HepG2 (cell line): ENCODE measurements around the gene KIF15. TPM values are rescaled to one million over a fixed set of nuclear protein-coding genes. Genes with fewer than 3 reads are reported as not detected.

Experiments
- ATAC-seq: fragments of 200-7000 bp; cut with Tn5 transposase; 3 replicates; pipeline ENCODE4 v1.9.1; 2020; ENCODE audit warnings: mild to moderate bottlenecking, moderate library complexity
- BruUV-seq: library from RNA; stranded (reverse); fragments of 400-500 nt; replicated peaks from 2 replicates; lab custom pipeline; 2021; lab: Mats Ljungman, UMichigan
- CTCF ChIA-PET: fragments of 300-600 bp; formaldehyde crosslinking; extraction: SDS; loops from one replicate; lab custom pipeline; 2021; ENCODE audit warnings: low total read pairs, inconsistent platforms, low intra/inter-chr PET ratio; lab: Yijun Ruan, JAX
- POLR2A ChIA-PET: fragments of 350-600 bp; sonication (Branson Sonifier 250); formaldehyde crosslinking; loops from one replicate; lab custom pipeline; 2020; ENCODE audit warnings: antibody characterized with exemption, inconsistent platforms; lab: Yijun Ruan, JAX
- DNase-seq: peaks from one replicate; pipeline ENCODE4 v3.0.0-alpha.2; 2015; ENCODE audit warnings: low spot score
- FAIRE-seq: peaks from 3 replicates; lab custom pipeline; 2011; peaks lifted over from hg19 to GRCh38; lab: Jason Lieb, UNC
- H2AFZ ChIP-seq: one replicate; pipeline ENCODE4 v1.6.1; 2011; ENCODE audit warnings: low read length, inconsistent platforms
- H3K27ac ChIP-seq: fragments of 300-600 bp; 3 replicates; pipeline ENCODE4 v1.8.0; 2011; ENCODE audit warnings: mixed run types, mild to moderate bottlenecking, mixed read lengths, low read length, inconsistent platforms; ENCODE audit not compliant: insufficient read depth; ENCODE audit errors: extremely low read length
- H3K27me3 ChIP-seq, 2 experiments: fragments of 200-600 bp in 1 of 2; 2 replicates in 1 of 2; 3 replicates in 1 of 2; pipeline versions ENCODE4 v1.6.0 to v1.8.0; 2011; ENCODE audit warnings: low read length in 2 of 2, mild to moderate bottlenecking in 2 of 2, moderate library complexity in 2 of 2, inconsistent platforms in 1 of 2; ENCODE audit not compliant: insufficient read depth in 2 of 2, control insufficient read depth in 1 of 2
- H3K36me3 ChIP-seq, 2 experiments: fragments of 200-600 bp in 1 of 2; replicated peaks in 1 of 2; 2 replicates in 1 of 2; 3 replicates in 1 of 2; pipeline versions ENCODE4 v1.5.1 to v1.8.0; 2011; ENCODE audit warnings: low read length in 2 of 2, inconsistent platforms in 1 of 2; ENCODE audit not compliant: insufficient read depth in 2 of 2, control insufficient read depth in 1 of 2
- H3K4me1 ChIP-seq: 2 replicates; pipeline ENCODE4 v1.5.1; 2012; ENCODE audit warnings: low read length, inconsistent platforms; ENCODE audit not compliant: insufficient read depth
- H3K4me2 ChIP-seq: 2 replicates; pipeline ENCODE4 v1.6.0; 2011; ENCODE audit warnings: low read depth, low read length, inconsistent platforms
- H3K4me3 ChIP-seq, 3 experiments: fragments of 200-600 bp in 1 of 3; sonication (generic), shearing (Covaris generic) in 1 of 3; replicated peaks in 1 of 3; 2 replicates each; pipeline ENCODE4 v1.5.1; 2011 to 2016; ENCODE audit warnings: low read length in 3 of 3, inconsistent platforms in 2 of 3, low read depth in 2 of 3, mild to moderate bottlenecking in 2 of 3, control low read depth in 1 of 3, mixed read lengths in 1 of 3; ENCODE audit not compliant: insufficient read depth in 1 of 3
- H3K79me2 ChIP-seq: one replicate; pipeline ENCODE4 v1.6.1; 2011; ENCODE audit warnings: low read length, inconsistent platforms; ENCODE audit not compliant: insufficient read depth
- H3K9ac ChIP-seq: 2 replicates; pipeline ENCODE4 v1.6.0; 2011; ENCODE audit warnings: mild to moderate bottlenecking, low read depth, low read length, inconsistent platforms; ENCODE audit not compliant: insufficient read depth
- H3K9me3 ChIP-seq: 2 replicates; pipeline ENCODE4 v1.5.1; 2012; ENCODE audit warnings: mild to moderate bottlenecking, low read length
- H4K20me1 ChIP-seq: 2 replicates; pipeline ENCODE4 v1.6.0; 2011; ENCODE audit warnings: inconsistent platforms, mild to moderate bottlenecking, low read length, moderate library complexity; ENCODE audit not compliant: insufficient read depth
- DR1 ChIP-seq: sonication (generic); formaldehyde crosslinking; IDR thresholded peaks from 2 replicates; pipeline ENCODE4 v1.8.0; 2021; ENCODE audit warnings: mild to moderate bottlenecking, missing genetic modification reagents, inconsistent platforms
- EED ChIP-seq: sonication (generic); formaldehyde crosslinking; IDR thresholded peaks from 2 replicates; pipeline ENCODE4 v1.5.0; 2020; ENCODE audit warnings: mild to moderate bottlenecking, missing genetic modification reagents
- FOSL1 ChIP-seq: sonication (generic); formaldehyde crosslinking; IDR thresholded peaks from 2 replicates; pipeline ENCODE4 v1.9.0; 2021; ENCODE audit warnings: missing genetic modification reagents, borderline replicate concordance
- FOXP1 ChIP-seq, 2 experiments: fragments of 450-650 bp in 1 of 2; IDR thresholded peaks; 2 replicates each; pipeline ENCODE4 v1.6.1; 2017 to 2018; ENCODE audit warnings: antibody characterized with exemption in 1 of 2
- GZF1 ChIP-seq: sonication (generic); formaldehyde crosslinking; IDR thresholded peaks from 2 replicates; pipeline ENCODE4 v1.5.1; 2020; ENCODE audit warnings: mild to moderate bottlenecking, missing genetic modification reagents
- HOXA5 ChIP-seq: sonication (generic); formaldehyde crosslinking; IDR thresholded peaks from 2 replicates; pipeline ENCODE4 v1.4.0; 2020; ENCODE audit warnings: missing genetic modification reagents
- IRX3 ChIP-seq: sonication (generic); formaldehyde crosslinking; IDR thresholded peaks from 2 replicates; pipeline ENCODE4 v1.8.1; 2023; ENCODE audit warnings: mild to moderate bottlenecking, low read depth, missing genetic modification reagents, borderline replicate concordance
- KDM1A ChIP-seq: IDR thresholded peaks from 2 replicates; pipeline ENCODE4 v1.6.1; 2016; ENCODE audit warnings: missing compliant biosample characterization
- KLF6 ChIP-seq: IDR thresholded peaks from 2 replicates; pipeline ENCODE4 v1.8.0; 2016; ENCODE audit warnings: missing biosample characterization, missing genetic modification reagents
- MTF2 ChIP-seq: sonication (generic); formaldehyde crosslinking; IDR thresholded peaks from 2 replicates; pipeline ENCODE4 v1.5.0; 2020; ENCODE audit warnings: missing genetic modification reagents, borderline replicate concordance
- NCOR1 ChIP-seq: fragments of 200-600 bp; sonication (generic); IDR thresholded peaks from 2 replicates; pipeline ENCODE4 v1.7.0; 2017; ENCODE audit warnings: antibody characterized with exemption, low read length, borderline replicate concordance
- NR2F6 ChIP-seq, 2 experiments: IDR thresholded peaks; 2 replicates each; pipeline ENCODE4 v1.6.1; 2016; ENCODE audit warnings: antibody characterized with exemption in 1 of 2, mild to moderate bottlenecking in 1 of 2
- SAFB2 ChIP-seq: sonication (generic); formaldehyde crosslinking; IDR thresholded peaks from 2 replicates; pipeline ENCODE4 v1.5.1; 2020; ENCODE audit warnings: missing genetic modification reagents, low read depth, mild to moderate bottlenecking, borderline replicate concordance
- SOX5 ChIP-seq: IDR thresholded peaks from 2 replicates; pipeline ENCODE4 v1.6.1; 2016; ENCODE audit warnings: borderline replicate concordance
- ZNF484 ChIP-seq: sonication (generic); formaldehyde crosslinking; IDR thresholded peaks from 2 replicates; pipeline ENCODE4 v1.5.1; 2020; ENCODE audit warnings: mild to moderate bottlenecking, low read depth, missing genetic modification reagents, borderline replicate concordance
- ZNF75D ChIP-seq: sonication (generic); formaldehyde crosslinking; IDR thresholded peaks from 2 replicates; pipeline ENCODE4 v1.8.1; 2023; ENCODE audit warnings: missing genetic modification reagents, mild to moderate bottlenecking, borderline replicate concordance
- ZNF776 ChIP-seq: sonication (generic); formaldehyde crosslinking; IDR thresholded peaks from 2 replicates; pipeline ENCODE4 v1.4.0; 2020; ENCODE audit warnings: mild to moderate bottlenecking, missing genetic modification reagents
- ZZZ3 ChIP-seq: sonication (generic); formaldehyde crosslinking; IDR thresholded peaks from 2 replicates; pipeline ENCODE4 v1.4.0; 2020; ENCODE audit warnings: missing genetic modification reagents, mild to moderate bottlenecking, borderline replicate concordance
- WGBS: methylation state at CpG from one replicate; pipeline ENCODE4 v1.1.6; 2017; ENCODE audit warnings: low lambda C conversion rate; 5-methylcytosine and 5-hydroxymethylcytosine counted together
- in situ Hi-C: cut with HindIII; loops from 2 replicates; pipeline ENCODE4 v1.10.0; 2017; ENCODE audit warnings: low pct_unique_long_range_greater_than_20kb; ENCODE audit not compliant: extremely low pct_ligation_motif_present
- intact Hi-C: fragments of 100-400 bp; cut with micrococcal nuclease; formaldehyde crosslinking; loops from one replicate; pipeline ENCODE4 v1.10.0; 2022; ENCODE audit not compliant: unreplicated experiment
- polyA plus RNA-seq, 8 experiments: library from polyadenylated mRNA; depleted of rRNA in 3 of 8; stranded (reverse) in 7 of 8; unstranded in 1 of 8; fragments of >200 nt; fragmentation: Illumina TruSeq in 4 of 8; extraction: Trizol in 4 of 8; gene quantifications; 2 replicates each; pipeline versions ENCODE4 v1.2.1 to v1.2.3, GENCODE V29; 2011 to 2016; ENCODE audit warnings: low read depth in 4 of 8, missing spikeins in 1 of 8, mixed read lengths in 1 of 8; ENCODE audit not compliant: insufficient read depth in 1 of 8
- total RNA-seq, 5 experiments: library from RNA; depleted of rRNA; stranded (reverse); fragments of >200 nt; fragmentation: Illumina TruSeq; extraction: Trizol; gene quantifications; 2 replicates each; pipeline ENCODE4 v1.2.3, GENCODE V29; 2016; ENCODE audit warnings: low read depth in 1 of 5
- TF ChIP-seq, protein P1 (sequence below): IDR thresholded peaks from 2 replicates; pipeline ENCODE4 v1.6.1; 2012; ENCODE audit warnings: inconsistent platforms
- TF ChIP-seq, protein P2 (sequence below): sonication (generic); formaldehyde crosslinking; IDR thresholded peaks from 2 replicates; pipeline ENCODE4 v1.4.0; 2020; ENCODE audit warnings: missing genetic modification reagents
- TF ChIP-seq, protein P3 (sequence below): sonication (generic); formaldehyde crosslinking; IDR thresholded peaks from 2 replicates; pipeline ENCODE4 v1.4.0; 2020; ENCODE audit warnings: mild to moderate bottlenecking, missing genetic modification reagents
- TF ChIP-seq, protein P4 (sequence below): sonication (generic); formaldehyde crosslinking; IDR thresholded peaks from 2 replicates; pipeline ENCODE4 v1.4.0; 2020; ENCODE audit warnings: missing genetic modification reagents

Gene KIF15
- total and polyA plus RNA-seq, 2 of the 13 experiments (the other 11 are each of a cell fraction or from before 2014, with no cell fraction given), result 4.8 to 33.8 TPM

DNA sequence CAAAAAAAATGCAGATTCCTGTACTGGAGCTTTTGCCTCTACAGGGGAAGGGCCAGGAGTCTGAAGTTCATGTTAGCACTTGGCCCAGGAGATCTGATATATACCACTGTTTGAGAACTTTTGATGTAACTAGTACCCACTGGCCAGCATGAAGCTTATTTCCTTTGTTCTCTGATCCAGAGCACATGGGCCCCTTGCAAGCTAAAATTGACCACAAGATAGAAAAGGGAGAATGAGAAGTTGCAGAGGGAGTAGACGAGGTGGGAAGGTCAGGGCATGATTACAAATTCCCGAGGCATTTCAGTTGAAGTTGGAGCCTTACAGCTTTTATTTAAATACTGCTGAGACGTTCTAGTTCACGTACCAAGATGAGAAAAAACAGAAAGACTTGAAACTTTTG, 141.0 kb downstream of the KIF15 start:
- no peaks in the 10 kb centered on the region for H3K9me3 ChIP-seq
- ChIA-PET CTCF (no interaction called here), POLR2A (interaction anchor here (0.6 to 0.8 kb wide), 2 partner anchors 318 to 538 kb away, joined by 3 to 4 read pairs; partner anchors contain the start of gene ZNF660)
- H3K27ac ChIP-seq, result peak overlapping the region; percentile 52
- no peaks in the 10 kb centered on the region for H4K20me1 ChIP-seq
- peak overlapping the region; percentile 15; the same call in 1 of the 2 replicates for H3K9ac ChIP-seq
- 0% methylated on average over 4 of the region's 4 CpGs for WGBS
- peak overlapping the region; percentile 24 for H2AFZ ChIP-seq
- no TSS peak for BruUV-seq
- H3K36me3 ChIP-seq, result no peaks in the 10 kb centered on the region
- in situ Hi-C loops, result no loop called here
- peaks cover 52% of the 10 kb centered on the region for H3K4me1 ChIP-seq
- H3K79me2 ChIP-seq, result no peaks in the 10 kb centered on the region
- peak overlapping the region in 1 of 3 experiments; percentile 3; a peak in 1 of 6 replicates for H3K4me3 ChIP-seq
- intact Hi-C loops, result no loop called here
- DNase-seq (peak; percentile 79), ATAC-seq (peak; percentile 74), FAIRE-seq (no peak)
- peaks cover 0 to 3% of the 10 kb centered on the region in 2 experiments; a peak in 1 of 5 replicates for H3K27me3 ChIP-seq
- peak overlapping the region; percentile 61 for H3K4me2 ChIP-seq
- no peak for TF ChIP-seq HOXA5
- TF ChIP-seq FOSL1 (CRISPR knock-in tag), result no peak
- no peak for TF ChIP-seq MTF2 (CRISPR knock-in tag)
- TF ChIP-seq NR2F6 (IDR thresholded peaks at IDR 0.05), result 0 out of 2 replicates have a peak, but pooled peaks have one; percentile 41
- no peak for TF ChIP-seq NR2F6 (CRISPR knock-in tag; IDR thresholded peaks at IDR 0.05)
- TF ChIP-seq SAFB2, result no peak
- TF ChIP-seq, protein P1, sequence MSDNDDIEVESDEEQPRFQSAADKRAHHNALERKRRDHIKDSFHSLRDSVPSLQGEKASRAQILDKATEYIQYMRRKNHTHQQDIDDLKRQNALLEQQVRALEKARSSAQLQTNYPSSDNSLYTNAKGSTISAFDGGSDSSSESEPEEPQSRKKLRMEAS, result peak; percentile 53
- peak; percentile 40; the same call in 1 of the 2 replicates for TF ChIP-seq NCOR1
- no peak for TF ChIP-seq GZF1 (CRISPR knock-in tag)
- no peak for TF ChIP-seq ZNF75D
- TF ChIP-seq ZZZ3 (CRISPR knock-in tag), result no peak
- no peak for TF ChIP-seq KDM1A (CRISPR knock-in tag)
- 0 out of 2 replicates have a peak, but pooled peaks have one; percentile 26 for TF ChIP-seq DR1 (CRISPR knock-in tag)
- TF ChIP-seq, protein P2, sequence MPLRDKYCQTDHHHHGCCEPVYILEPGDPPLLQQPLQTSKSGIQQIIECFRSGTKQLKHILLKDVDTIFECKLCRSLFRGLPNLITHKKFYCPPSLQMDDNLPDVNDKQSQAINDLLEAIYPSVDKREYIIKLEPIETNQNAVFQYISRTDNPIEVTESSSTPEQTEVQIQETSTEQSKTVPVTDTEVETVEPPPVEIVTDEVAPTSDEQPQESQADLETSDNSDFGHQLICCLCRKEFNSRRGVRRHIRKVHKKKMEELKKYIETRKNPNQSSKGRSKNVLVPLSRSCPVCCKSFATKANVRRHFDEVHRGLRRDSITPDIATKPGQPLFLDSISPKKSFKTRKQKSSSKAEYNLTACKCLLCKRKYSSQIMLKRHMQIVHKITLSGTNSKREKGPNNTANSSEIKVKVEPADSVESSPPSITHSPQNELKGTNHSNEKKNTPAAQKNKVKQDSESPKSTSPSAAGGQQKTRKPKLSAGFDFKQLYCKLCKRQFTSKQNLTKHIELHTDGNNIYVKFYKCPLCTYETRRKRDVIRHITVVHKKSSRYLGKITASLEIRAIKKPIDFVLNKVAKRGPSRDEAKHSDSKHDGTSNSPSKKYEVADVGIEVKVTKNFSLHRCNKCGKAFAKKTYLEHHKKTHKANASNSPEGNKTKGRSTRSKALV (CRISPR knock-in tag), result no peak
- TF ChIP-seq, protein P3, sequence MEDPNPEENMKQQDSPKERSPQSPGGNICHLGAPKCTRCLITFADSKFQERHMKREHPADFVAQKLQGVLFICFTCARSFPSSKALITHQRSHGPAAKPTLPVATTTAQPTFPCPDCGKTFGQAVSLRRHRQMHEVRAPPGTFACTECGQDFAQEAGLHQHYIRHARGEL (CRISPR knock-in tag), result no peak
- TF ChIP-seq ZNF776 (CRISPR knock-in tag), result no peak
- no peak for TF ChIP-seq EED (CRISPR knock-in tag)
- no peak for TF ChIP-seq FOXP1 (IDR thresholded peaks at IDR 0.05)
- TF ChIP-seq FOXP1 (CRISPR knock-in tag; IDR thresholded peaks at IDR 0.05), result peak; percentile 46; the same call in 1 of the 2 replicates
- peak; percentile 52; the same call in 1 of the 2 replicates for TF ChIP-seq SOX5 (CRISPR knock-in tag)
- TF ChIP-seq, protein P4, sequence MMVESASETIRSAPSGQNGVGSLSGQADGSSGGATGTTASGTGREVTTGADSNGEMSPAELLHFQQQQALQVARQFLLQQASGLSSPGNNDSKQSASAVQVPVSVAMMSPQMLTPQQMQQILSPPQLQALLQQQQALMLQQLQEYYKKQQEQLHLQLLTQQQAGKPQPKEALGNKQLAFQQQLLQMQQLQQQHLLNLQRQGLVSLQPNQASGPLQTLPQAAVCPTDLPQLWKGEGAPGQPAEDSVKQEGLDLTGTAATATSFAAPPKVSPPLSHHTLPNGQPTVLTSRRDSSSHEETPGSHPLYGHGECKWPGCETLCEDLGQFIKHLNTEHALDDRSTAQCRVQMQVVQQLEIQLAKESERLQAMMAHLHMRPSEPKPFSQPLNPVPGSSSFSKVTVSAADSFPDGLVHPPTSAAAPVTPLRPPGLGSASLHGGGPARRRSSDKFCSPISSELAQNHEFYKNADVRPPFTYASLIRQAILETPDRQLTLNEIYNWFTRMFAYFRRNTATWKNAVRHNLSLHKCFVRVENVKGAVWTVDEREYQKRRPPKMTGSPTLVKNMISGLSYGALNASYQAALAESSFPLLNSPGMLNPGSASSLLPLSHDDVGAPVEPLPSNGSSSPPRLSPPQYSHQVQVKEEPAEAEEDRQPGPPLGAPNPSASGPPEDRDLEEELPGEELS (CRISPR knock-in tag), result peak; percentile 48
- no peak for TF ChIP-seq IRX3 (CRISPR knock-in tag)
- TF ChIP-seq KLF6 (CRISPR knock-in tag), result no peak
- no peak for TF ChIP-seq ZNF484 (CRISPR knock-in tag)
